Natural killer cell (primary cell): ENCODE data around the gene ATP2B2. TPM values are rescaled to one million over a fixed set of nuclear protein-coding genes. Genes with fewer than 3 reads are reported as not detected.

Experiments used
- ATAC-seq, 3 donors: fragments of 150-1000 bp in 2 of 3; fragments of 200-7000 bp in 1 of 3; cut with Tn5 transposase; 1 replicate in 1 of 3; 2 replicates in 2 of 3; pipeline ENCODE4 v1.10.0; 2021; ENCODE audit warnings: mild to moderate bottlenecking in 2 of 3, moderate library complexity in 2 of 3
- DNase-seq, 2 donors: peaks; one replicate each; pipeline versions ENCODE4 v3.0.0 to v3.0.0-alpha.2; 2013 to 2021; ENCODE audit warnings: mixed read lengths in 1 of 2
- H3K27ac ChIP-seq: one replicate; pipeline ENCODE4 v1.5.1; 2013; ENCODE audit warnings: mild to moderate bottlenecking, low read length
- H3K27me3 ChIP-seq: one replicate; pipeline ENCODE4 v1.6.1; 2013; ENCODE audit warnings: low read length; ENCODE audit not compliant: control insufficient read depth, insufficient read depth
- H3K36me3 ChIP-seq: one replicate; pipeline ENCODE4 v1.6.1; 2013; ENCODE audit warnings: low read length; ENCODE audit not compliant: control insufficient read depth, insufficient read depth
- H3K4me1 ChIP-seq: one replicate; pipeline ENCODE4 v1.6.1; 2013; ENCODE audit warnings: low read length; ENCODE audit not compliant: control insufficient read depth, insufficient read depth
- H3K4me3 ChIP-seq: one replicate; pipeline ENCODE4 v1.5.1; 2013; ENCODE audit warnings: low read length
- H3K9me3 ChIP-seq: one replicate; pipeline ENCODE4 v1.6.1; 2013; ENCODE audit warnings: low read length; ENCODE audit not compliant: control insufficient read depth, insufficient read depth
- H3K27ac Mint-ChIP-seq, 2 donors: one replicate each; pipeline ENCODE4 v1.8.0; 2022; ENCODE audit warnings: mild to moderate bottlenecking in 2 of 2, mixed read lengths in 2 of 2, moderate library complexity in 1 of 2
- H3K27me3 Mint-ChIP-seq, 2 donors: one replicate each; pipeline ENCODE4 v1.8.0; 2022; ENCODE audit warnings: low read depth in 2 of 2, mixed read lengths in 2 of 2
- H3K36me3 Mint-ChIP-seq: one replicate; pipeline ENCODE4 v1.8.0; 2022; ENCODE audit warnings: mixed read lengths
- H3K4me1 Mint-ChIP-seq, 2 donors: one replicate each; pipeline ENCODE4 v1.8.0; 2022; ENCODE audit warnings: mixed read lengths in 2 of 2
- H3K4me3 Mint-ChIP-seq: one replicate; pipeline ENCODE4 v1.8.0; 2022; ENCODE audit warnings: mild to moderate bottlenecking, moderate library complexity, mixed read lengths
- H3K9me3 Mint-ChIP-seq, 2 donors: one replicate each; pipeline ENCODE4 v1.8.0; 2022; ENCODE audit warnings: mixed read lengths in 2 of 2
- CTCF ChIP-seq: fragments of 200-600 bp; IDR thresholded peaks from one replicate; pipeline ENCODE4 v1.8.0; 2022; ENCODE audit warnings: antibody characterized with exemption
- WGBS: methylation state at CpG from one replicate; pipeline ENCODE4 v1.1.7; 2013; ENCODE audit warnings: missing lambda C conversion rate; ENCODE audit not compliant: insufficient coverage; 5-methylcytosine and 5-hydroxymethylcytosine counted together
- intact Hi-C: fragments of 100-400 bp; cut with micrococcal nuclease; formaldehyde crosslinking; loops from one replicate; pipeline ENCODE4 v1.14.2; 2022
- total RNA-seq, 4 donors: library from RNA; stranded (reverse); fragments of 120-200 nt in 1 of 4; gene quantifications; one replicate each; pipeline versions ENCODE4 v1.2.3 to v1.2.4, GENCODE V29; 2013 to 2022

Gene ATP2B2
- total RNA-seq, 3 donors from 2014 or later (not counting 1 experiment from before 2014, with no cell fraction given) = not detected

GRCh38 chr3:10487988-10488633, 17.3 kb downstream of the ATP2B2 start:
- intact Hi-C loops = no loop called here
- no peaks in the 10 kb centered on the region for H3K9me3 ChIP-seq
- WGBS = 89% methylated on average over 3 of the region's 4 CpGs
- DNase-seq = no peak
- no peak for TF ChIP-seq CTCF
- H3K4me1 ChIP-seq = no peaks in the 10 kb centered on the region
- H3K27me3 ChIP-seq = no peaks in the 10 kb centered on the region
- H3K4me1 Mint-ChIP-seq = no peaks in the 10 kb centered on the region
- H3K4me3 Mint-ChIP-seq = no peak overlapping the region
- no peaks in the 10 kb centered on the region for H3K36me3 ChIP-seq
- no peaks in the 10 kb centered on the region for H3K36me3 Mint-ChIP-seq
- no peak overlapping the region for H3K4me3 ChIP-seq
- H3K27ac ChIP-seq = no peak overlapping the region
- no peaks in the 10 kb centered on the region for H3K9me3 Mint-ChIP-seq
- H3K27me3 Mint-ChIP-seq = peaks cover 0 to 2% of the 10 kb centered on the region in 2 donors
- ATAC-seq = no peak
- H3K27ac Mint-ChIP-seq = no peak overlapping the region

DNA sequence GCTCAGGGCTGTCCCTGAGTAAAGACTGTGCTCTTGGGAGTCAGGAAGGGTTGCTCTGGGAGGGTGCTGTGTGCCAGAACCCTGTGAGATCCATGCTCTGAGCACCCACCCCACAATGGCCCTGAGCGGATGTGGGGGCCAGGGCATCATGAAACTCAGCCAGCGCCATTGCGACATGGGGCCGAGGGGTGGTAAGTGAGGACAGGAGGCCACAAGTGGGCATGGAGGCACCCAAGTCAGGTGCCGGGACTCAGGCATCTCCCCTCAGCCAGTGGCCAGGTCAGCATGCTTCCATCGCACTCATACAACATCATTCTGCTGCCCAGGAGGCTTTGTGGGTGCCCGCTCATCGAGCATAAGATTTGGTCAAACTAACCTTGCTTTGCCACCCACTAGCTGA, 19.6 kb downstream of the ATP2B2 start:
- 93% methylated on average over 8 of the region's 8 CpGs for WGBS

GRCh38 chr3:10485380-10485779, 20.0 kb downstream of the ATP2B2 start:
- intact Hi-C loops = no loop called here
- Histone ChIP-seq H3K4me3 (no peak overlapping the region), H3K27me3 (no peaks in the 10 kb centered on the region), H3K36me3 (no peaks in the 10 kb centered on the region), H3K27ac (no peak overlapping the region), H3K9me3 (no peaks in the 10 kb centered on the region), H3K4me1 (no peaks in the 10 kb centered on the region)
- no peak overlapping the region for H3K27ac Mint-ChIP-seq
- no peak for TF ChIP-seq CTCF
- H3K27me3 Mint-ChIP-seq = peaks cover 0 to 5% of the 10 kb centered on the region in 2 donors
- H3K36me3 Mint-ChIP-seq = no peaks in the 10 kb centered on the region
- no peak overlapping the region for H3K4me3 Mint-ChIP-seq
- ATAC-seq (no peak), DNase-seq (no peak)
- 84% methylated on average over 12 of the region's 12 CpGs for WGBS
- H3K9me3 Mint-ChIP-seq = no peaks in the 10 kb centered on the region
- no peaks in the 10 kb centered on the region for H3K4me1 Mint-ChIP-seq

More for the DNA sequence above, 19.6 kb downstream of the ATP2B2 start:
- Histone ChIP-seq H3K27ac (no peak overlapping the region), H3K36me3 (no peaks in the 10 kb centered on the region), H3K27me3 (no peaks in the 10 kb centered on the region), H3K4me3 (no peak overlapping the region), H3K4me1 (no peaks in the 10 kb centered on the region), H3K9me3 (no peaks in the 10 kb centered on the region)
- H3K27me3 Mint-ChIP-seq = peaks cover 0 to 5% of the 10 kb centered on the region in 2 donors
- TF ChIP-seq CTCF = no peak
- no peak for DNase-seq
- H3K9me3 Mint-ChIP-seq = no peaks in the 10 kb centered on the region
- no peaks in the 10 kb centered on the region for H3K4me1 Mint-ChIP-seq
- intact Hi-C loops = no loop called here
- H3K27ac Mint-ChIP-seq = no peak overlapping the region
- ATAC-seq = no peak
- H3K4me3 Mint-ChIP-seq = no peak overlapping the region
- no peaks in the 10 kb centered on the region for H3K36me3 Mint-ChIP-seq

GRCh38 chr3:10484709-10485108, 20.7 kb downstream of the ATP2B2 start:
- WGBS = 93% methylated on average over 3 of the region's 3 CpGs
- intact Hi-C loops = no loop called here
- Histone ChIP-seq H3K27me3 (no peaks in the 10 kb centered on the region), H3K27ac (no peak overlapping the region), H3K4me3 (no peak overlapping the region), H3K36me3 (no peaks in the 10 kb centered on the region), H3K9me3 (no peaks in the 10 kb centered on the region), H3K4me1 (no peaks in the 10 kb centered on the region)
- ATAC-seq (no peak), DNase-seq (no peak)
- H3K36me3 Mint-ChIP-seq = no peaks in the 10 kb centered on the region
- H3K27ac Mint-ChIP-seq = no peak overlapping the region
- TF ChIP-seq CTCF = no peak
- peaks cover 0 to 5% of the 10 kb centered on the region in 2 donors for H3K27me3 Mint-ChIP-seq
- H3K4me3 Mint-ChIP-seq = no peak overlapping the region
- no peaks in the 10 kb centered on the region for H3K9me3 Mint-ChIP-seq
- H3K4me1 Mint-ChIP-seq = no peaks in the 10 kb centered on the region
